PC-9 (cell line): ENCODE data around the gene BTBD17. TPM values are rescaled to one million over a fixed set of nuclear protein-coding genes. Genes with fewer than 3 reads are reported as not detected.

Experiments
- BruUV-seq: library from RNA; stranded (reverse); fragments of 400-500 nt; replicated peaks from 2 replicates; lab custom pipeline; 2021; lab: Mats Ljungman, UMichigan
- CTCF ChIA-PET: fragments of 300-600 bp; sonication (Branson Sonifier 250); formaldehyde crosslinking; loops from one replicate; lab custom pipeline; 2022; ENCODE audit warnings: antibody characterized with exemption; lab: Charles Lee
- POLR2A ChIA-PET: fragments of 300-600 bp; sonication (Branson Sonifier 250); formaldehyde crosslinking; loops from one replicate; lab custom pipeline; 2022; ENCODE audit warnings: antibody characterized with exemption; ENCODE audit not compliant: unreplicated experiment; lab: Charles Lee
- DNase-seq, 2 experiments: peaks; one replicate each; pipeline versions ENCODE4 v3.0.0 to v3.0.0-alpha.2; 2015 to 2022; ENCODE audit warnings: mixed read lengths in 1 of 2
- H2AFZ ChIP-seq: fragments of 200-600 bp; sonication (generic); 2 replicates; pipeline ENCODE4 v1.8.1; 2017; ENCODE audit warnings: antibody characterized with exemption
- H3F3A ChIP-seq: fragments of 200-600 bp; sonication (generic); 2 replicates; pipeline ENCODE4 v1.8.1; 2017; ENCODE audit warnings: antibody characterized with exemption, mild to moderate bottlenecking, low read depth; ENCODE audit not compliant: insufficient read depth
- H3K27ac ChIP-seq: fragments of 200-600 bp; sonication (generic); 2 replicates; pipeline ENCODE4 v1.6.1; 2016; ENCODE audit warnings: mixed run types
- H3K27me3 ChIP-seq: fragments of 200-600 bp; sonication (generic); 2 replicates; pipeline ENCODE4 v1.6.1; 2016; ENCODE audit warnings: low read depth, mixed run types; ENCODE audit not compliant: insufficient read depth
- H3K36me3 ChIP-seq: fragments of 200-600 bp; sonication (generic); 2 replicates; pipeline ENCODE4 v1.6.1; 2016; ENCODE audit warnings: low read depth, mixed run types
- H3K4me1 ChIP-seq: fragments of 200-600 bp; sonication (generic); replicated peaks from 2 replicates; pipeline ENCODE4 v1.6.1; 2016; ENCODE audit warnings: mixed run types; ENCODE audit not compliant: insufficient read depth
- H3K4me2 ChIP-seq: fragments of 200-600 bp; sonication (generic); 2 replicates; pipeline ENCODE4 v1.6.1; 2017; ENCODE audit warnings: mixed run types
- H3K4me3 ChIP-seq: fragments of 200-600 bp; sonication (generic); 2 replicates; pipeline ENCODE4 v1.6.1; 2016; ENCODE audit warnings: mixed run types
- H3K79me2 ChIP-seq: fragments of 200-600 bp; sonication (generic); 2 replicates; pipeline ENCODE4 v1.6.1; 2017; ENCODE audit warnings: low read depth, mixed run types
- H3K9me2 ChIP-seq: fragments of 200-600 bp; sonication (generic); 2 replicates; pipeline ENCODE4 v1.8.1; 2017; ENCODE audit warnings: mild to moderate bottlenecking; ENCODE audit not compliant: insufficient read depth
- H3K9me3 ChIP-seq: fragments of 200-600 bp; sonication (generic); 2 replicates; pipeline ENCODE4 v1.8.1; 2016; ENCODE audit warnings: low read depth; ENCODE audit not compliant: insufficient read depth
- H4K20me1 ChIP-seq: fragments of 200-600 bp; sonication (generic); 2 replicates; pipeline ENCODE4 v1.8.1; 2017; ENCODE audit not compliant: insufficient read depth
- CTCF ChIP-seq: fragments of 200-600 bp; sonication (generic); conservative IDR thresholded peaks from 2 replicates; pipeline ENCODE4 v1.6.1; 2017; ENCODE audit warnings: mixed run types, antibody characterized with exemption, mild to moderate bottlenecking, moderate library complexity
- EZH2 ChIP-seq: fragments of 200-600 bp; sonication (generic); IDR thresholded peaks from 2 replicates; pipeline ENCODE4 v1.8.0; 2017; ENCODE audit warnings: antibody characterized with exemption, low read depth
- intact Hi-C: fragments of 100-400 bp; cut with micrococcal nuclease; formaldehyde crosslinking; loops from one replicate; pipeline ENCODE4 v1.10.0; 2022; ENCODE audit not compliant: unreplicated experiment
- total RNA-seq: library from RNA; stranded (reverse); gene quantifications from 2 replicates; pipeline ENCODE4 v1.2.3, GENCODE V29; 2021

BTBD17 gene
- total RNA-seq, 1 experiment from 2014 or later, result not detected

- intact Hi-C loops, result no loop called here
- no peak overlapping the region for H3K4me2 ChIP-seq
- H3K4me3 ChIP-seq, result no peak overlapping the region
- H3F3A ChIP-seq, result no peaks in the 10 kb centered on the region
- H3K9me2 ChIP-seq, result no peaks in the 10 kb centered on the region
- no peak for TF ChIP-seq EZH2
- no peak for TF ChIP-seq CTCF
- ChIA-PET CTCF (no interaction called here), POLR2A (no interaction called here)
- H3K9me3 ChIP-seq, result no peaks in the 10 kb centered on the region
- no peaks in the 10 kb centered on the region for H3K4me1 ChIP-seq
- peaks cover 97% of the 10 kb centered on the region for H3K27me3 ChIP-seq
- no peaks in the 10 kb centered on the region for H3K79me2 ChIP-seq
- BruUV-seq, result no TSS peak
- H3K27ac ChIP-seq, result no peak overlapping the region
- no peaks in the 10 kb centered on the region for H4K20me1 ChIP-seq
- no peaks in the 10 kb centered on the region for H3K36me3 ChIP-seq
- no peak overlapping the region for H2AFZ ChIP-seq
- DNase-seq, result no peak
Observed at GRCh38 chr17:74345433-74346241, 16.0 kb downstream of the BTBD17 start.

- no peaks in the 10 kb centered on the region for H3K79me2 ChIP-seq
- H3K4me1 ChIP-seq, result no peaks in the 10 kb centered on the region
- intact Hi-C loops, result no loop called here
- H3K4me2 ChIP-seq, result no peak overlapping the region
- no peaks in the 10 kb centered on the region for H4K20me1 ChIP-seq
- CTCF ChIA-PET, result no interaction called here
- H3F3A ChIP-seq, result no peaks in the 10 kb centered on the region
- H3K4me3 ChIP-seq, result no peak overlapping the region
- H3K36me3 ChIP-seq, result no peaks in the 10 kb centered on the region
- H3K27me3 ChIP-seq, result peaks cover 96% of the 10 kb centered on the region
- no peaks in the 10 kb centered on the region for H3K9me2 ChIP-seq
- BruUV-seq, result no TSS peak
- no peaks in the 10 kb centered on the region for H3K9me3 ChIP-seq
- no peak for TF ChIP-seq EZH2
- no peak for TF ChIP-seq CTCF
- DNase-seq, result no peak
- no peak overlapping the region for H3K27ac ChIP-seq
- no peak overlapping the region for H2AFZ ChIP-seq
- POLR2A ChIA-PET, result no interaction called here
Observed at GRCh38 chr17:74344658-74345057, 17.0 kb downstream of the BTBD17 start.

GRCh38 chr17:74343526-74344284 is 18.0 kb downstream of the BTBD17 start:
- TF ChIP-seq EZH2, result no peak
- no peak for TF ChIP-seq CTCF

More at GRCh38 chr17:74343526-74344284, 18.0 kb downstream of the BTBD17 start:
- Histone ChIP-seq H3K79me2 (no peaks in the 10 kb centered on the region), H3K36me3 (no peaks in the 10 kb centered on the region), H3K27ac (no peak overlapping the region), H3K9me2 (no peaks in the 10 kb centered on the region), H3K9me3 (no peaks in the 10 kb centered on the region), H2AFZ (no peak overlapping the region), H3K4me2 (no peak overlapping the region), H3K4me1 (no peaks in the 10 kb centered on the region), H3F3A (no peaks in the 10 kb centered on the region), H4K20me1 (no peaks in the 10 kb centered on the region), H3K4me3 (no peak overlapping the region), H3K27me3 (peaks cover 98% of the 10 kb centered on the region)
- CTCF ChIA-PET, result no interaction called here
- intact Hi-C loops, result no loop called here
- no TSS peak for BruUV-seq
- POLR2A ChIA-PET, result no interaction called here
- DNase-seq, result no peak
